Measurements from ENCODE around the gene BCL2L1.

The BCL2L1 gene

DNA sequence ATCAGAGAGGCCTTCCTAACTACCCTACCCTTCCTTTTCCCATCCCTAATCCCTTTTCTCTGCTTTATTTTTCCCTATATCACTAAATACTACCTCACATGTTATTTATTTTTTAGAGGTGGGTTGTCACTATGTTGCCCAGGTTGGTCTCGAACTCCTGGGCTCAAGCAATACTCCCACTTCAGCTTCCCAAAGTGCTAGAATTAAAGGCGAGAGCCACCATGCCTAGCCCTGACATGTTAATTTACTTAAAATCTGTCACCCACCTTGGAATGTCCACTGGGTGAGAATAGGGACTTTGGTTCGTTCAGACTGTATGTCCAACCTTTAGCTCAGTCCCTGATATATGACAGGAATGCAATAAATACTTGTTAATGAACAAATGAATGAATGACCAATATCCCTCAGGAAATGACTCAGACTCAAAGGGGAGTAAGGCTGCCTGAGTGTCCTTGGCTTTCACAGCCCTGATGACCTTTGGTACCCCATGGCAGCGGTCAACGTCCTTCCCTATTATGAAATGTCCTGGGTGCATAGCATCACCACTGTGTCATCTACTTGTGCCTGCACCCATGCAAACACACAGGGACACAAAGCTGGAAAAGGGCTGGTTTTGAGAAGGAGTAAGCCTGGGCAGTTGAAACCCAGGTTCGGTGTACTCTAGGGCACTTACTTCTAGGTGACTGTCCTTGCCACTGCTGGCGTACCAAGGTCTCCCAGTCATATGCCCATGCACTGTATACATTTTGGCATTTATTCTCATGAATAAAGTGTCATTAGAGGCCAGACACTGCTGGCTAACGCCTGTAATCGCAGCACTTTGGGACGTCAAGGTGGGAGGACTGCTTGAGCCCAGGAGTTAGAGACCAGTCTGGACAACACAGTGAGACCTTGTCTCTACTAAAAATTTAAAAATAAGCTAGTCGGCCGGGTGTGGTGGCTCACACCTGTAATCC is 26.5 kb downstream of the BCL2L1 start:
- in situ Hi-C loops (cut with MboI; ENCODE audit: low sequenced_read_pairs): no loop called here

DNA sequence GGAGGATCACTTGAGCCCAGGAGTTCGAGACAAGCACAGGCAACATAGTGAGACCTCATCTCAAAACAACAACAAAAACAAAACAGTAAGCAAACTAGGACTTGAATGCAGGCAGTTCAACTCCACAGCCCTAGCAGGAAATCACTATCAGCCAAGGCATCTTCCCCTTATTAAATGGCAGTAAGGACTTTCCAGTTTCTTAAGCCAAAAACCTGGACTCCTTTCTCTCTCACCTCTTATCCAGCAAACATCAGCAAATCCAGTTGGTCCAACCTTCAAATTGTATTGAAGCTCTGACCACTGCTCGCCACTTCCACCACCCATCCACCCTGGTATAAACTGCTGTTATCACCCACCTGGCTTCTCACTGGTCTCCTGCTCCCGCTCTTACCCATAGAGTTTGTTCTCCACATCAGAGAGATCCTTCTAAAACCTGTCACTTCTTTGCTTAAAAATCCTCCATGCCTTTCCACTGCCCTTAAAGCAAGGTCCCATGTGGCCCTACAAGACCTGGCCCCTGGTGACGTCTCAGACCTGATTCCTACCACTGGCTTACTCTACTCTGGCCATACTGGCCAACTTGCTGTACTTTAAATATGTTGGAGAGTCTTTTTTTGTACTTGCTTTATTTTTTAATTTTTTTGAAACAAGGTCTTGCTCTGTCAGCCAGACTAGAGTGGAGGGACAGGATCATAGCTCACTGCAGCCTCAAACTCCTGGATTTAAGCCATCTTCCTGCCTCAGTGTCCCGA is 27.6 kb downstream of the BCL2L1 start:
- in situ Hi-C loops (cut with MboI; ENCODE audit: low sequenced_read_pairs): no loop called here

GRCh38 chr20:31693987-31694661 is 28.5 kb downstream of the BCL2L1 start:
- in situ Hi-C loops (cut with MboI; ENCODE audit: low sequenced_read_pairs): no loop called here

DNA sequence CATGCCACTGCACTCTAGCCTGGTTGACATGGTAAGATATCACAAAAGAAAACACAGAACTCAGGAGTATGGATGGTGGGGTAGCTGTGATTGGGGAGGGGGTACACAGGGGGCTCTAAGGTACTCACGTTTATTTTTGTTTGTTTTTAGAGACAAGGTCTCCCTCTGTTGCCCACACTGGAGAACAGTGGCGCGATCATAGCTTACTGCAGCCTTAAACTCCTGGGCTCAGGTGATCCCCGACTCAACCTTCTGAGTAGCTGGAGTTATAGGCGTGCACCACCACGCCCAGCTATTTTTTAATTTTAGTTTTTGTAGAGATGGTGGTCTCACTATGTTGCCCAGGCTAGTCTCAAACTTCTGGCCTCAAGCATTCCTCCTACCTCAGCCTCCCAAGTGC is 29.3 kb downstream of the BCL2L1 start:
- in situ Hi-C loops (cut with MboI; ENCODE audit: low sequenced_read_pairs): no loop called here

DNA sequence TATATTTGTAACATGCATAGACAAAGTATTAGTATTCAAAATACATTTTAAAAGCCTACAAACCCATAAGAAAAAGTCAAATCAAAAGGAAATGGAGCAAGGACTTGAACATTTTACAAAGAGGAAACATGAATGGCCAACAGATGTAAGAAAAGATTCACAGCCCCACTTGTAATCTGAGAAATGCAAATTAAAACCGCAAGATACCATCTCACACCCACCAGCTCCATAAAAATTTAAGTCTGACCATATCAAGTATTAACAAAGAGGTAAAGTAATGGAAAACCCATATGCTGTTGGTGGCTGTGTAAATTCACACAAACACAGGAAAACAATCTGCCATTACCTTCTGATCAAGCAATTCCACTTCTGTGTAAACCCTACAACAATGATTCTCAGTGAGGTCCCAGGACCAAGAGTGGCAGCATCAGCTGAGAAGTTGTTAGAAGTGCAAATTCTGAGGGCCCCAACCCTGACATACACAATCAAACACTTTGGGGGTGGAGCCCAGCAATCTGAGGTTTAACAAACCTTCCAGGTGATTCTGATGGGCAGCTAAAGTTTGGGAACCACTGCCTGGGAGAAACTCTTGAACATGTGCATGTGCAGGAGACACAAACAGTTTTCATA is 30.9 kb downstream of the BCL2L1 start:
- in situ Hi-C loops (cut with MboI; ENCODE audit: low sequenced_read_pairs): no loop called here

DNA sequence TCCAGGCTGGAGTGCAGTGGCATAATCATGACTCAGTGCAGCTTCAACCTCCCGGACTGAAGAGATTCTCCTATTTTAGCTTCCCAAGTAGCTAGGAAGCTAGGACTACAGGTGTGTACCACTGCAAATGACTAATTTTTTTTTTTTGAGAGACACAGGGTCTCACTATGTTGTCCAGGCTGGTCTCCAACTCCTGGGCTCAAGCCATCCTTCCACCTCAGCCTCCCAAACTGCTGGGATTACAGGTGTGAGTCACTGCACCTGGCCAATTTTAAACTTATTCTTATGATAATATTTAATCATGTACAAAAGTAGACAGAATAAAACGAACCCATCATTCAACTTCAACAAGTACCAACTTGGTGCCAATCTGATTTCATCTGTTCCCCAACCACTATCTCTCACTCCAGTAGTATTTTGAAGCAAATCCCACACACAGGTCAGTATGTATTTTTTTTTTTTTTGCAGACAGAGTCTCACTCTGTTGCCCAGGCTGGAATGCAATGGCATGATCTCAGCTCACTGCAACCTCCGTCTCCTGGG is 32.5 kb downstream of the BCL2L1 start:
- in situ Hi-C loops (cut with MboI; ENCODE audit: low sequenced_read_pairs): no loop called here

DNA sequence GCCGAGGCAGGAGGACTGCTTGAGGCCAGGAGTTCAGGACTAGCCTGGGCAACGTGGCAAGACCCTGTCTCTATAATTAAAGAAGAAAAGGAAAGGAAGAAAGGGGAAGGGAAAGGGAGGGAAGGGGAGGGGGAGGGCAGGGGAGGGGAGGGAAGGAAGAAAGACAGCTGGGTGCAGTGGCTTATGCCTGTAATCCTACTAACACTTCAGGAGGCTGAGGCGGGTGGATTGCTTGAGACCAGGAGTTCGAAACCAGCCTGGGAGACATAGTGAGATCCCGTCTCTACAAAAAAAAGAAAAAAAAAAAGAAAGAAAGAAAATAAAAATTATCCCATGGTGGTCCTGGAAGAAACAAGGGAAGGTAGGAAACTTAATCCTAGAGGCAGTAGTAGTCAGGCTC is 33.5 kb downstream of the BCL2L1 start:
- in situ Hi-C loops (cut with MboI; ENCODE audit: low sequenced_read_pairs): no loop called here

- in situ Hi-C loops (cut with MboI; ENCODE audit: low sequenced_read_pairs): no loop called here
Observed at GRCh38 chr20:31687777-31688176, 34.9 kb downstream of the BCL2L1 start.

- in situ Hi-C loops (cut with MboI; ENCODE audit: low sequenced_read_pairs): no loop called here
Observed at GRCh38 chr20:31685853-31686643, 36.6 kb downstream of the BCL2L1 start.

GRCh38 chr20:31684153-31685015 is 38.3 kb downstream of the BCL2L1 start:
- in situ Hi-C loops (cut with MboI; ENCODE audit: low sequenced_read_pairs): no loop called here

DNA sequence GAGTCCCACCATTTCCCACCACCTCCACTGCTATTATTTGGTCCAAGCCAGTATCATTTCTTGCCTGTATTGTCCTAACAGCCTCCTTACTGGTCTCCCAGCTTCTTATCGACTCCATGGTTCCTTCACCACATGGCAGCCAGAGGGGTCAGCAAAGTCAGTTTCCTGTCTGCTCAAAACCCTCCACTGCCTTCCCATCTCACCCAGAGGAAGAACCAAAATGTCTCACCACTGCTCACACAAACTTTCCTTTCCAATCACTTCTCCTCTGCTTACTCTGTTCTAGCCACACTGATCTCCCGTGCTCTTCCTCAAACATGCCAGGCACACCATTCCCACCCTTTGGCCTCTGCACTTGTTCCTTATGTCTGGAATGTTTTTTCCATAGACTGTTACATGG is 39.7 kb downstream of the BCL2L1 start:
- in situ Hi-C loops (cut with MboI; ENCODE audit: low sequenced_read_pairs): no loop called here

DNA sequence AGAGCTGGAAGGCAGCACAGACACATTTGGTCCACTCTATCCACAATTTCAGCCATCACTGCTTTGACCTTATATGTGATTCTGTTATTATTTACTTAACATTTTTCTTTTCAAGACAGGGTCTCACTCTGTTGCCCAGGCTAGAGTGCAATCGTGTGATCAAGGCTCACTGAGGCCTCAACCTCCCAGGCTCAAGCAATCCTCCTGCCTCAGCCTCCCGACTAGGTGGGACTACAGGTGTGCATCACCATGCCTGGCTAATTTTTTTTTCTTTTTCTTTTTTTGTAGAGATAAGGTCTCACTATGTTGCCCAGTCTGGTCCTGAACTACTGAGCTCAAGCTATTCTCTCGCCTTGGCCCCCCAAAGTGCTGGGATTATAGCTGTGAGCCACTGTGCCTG is 40.3 kb downstream of the BCL2L1 start:
- in situ Hi-C loops (cut with MboI; ENCODE audit: low sequenced_read_pairs): no loop called here

GRCh38 chr20:31681769-31682168 is 40.9 kb downstream of the BCL2L1 start:
- in situ Hi-C loops (cut with MboI; ENCODE audit: low sequenced_read_pairs): no loop called here

- in situ Hi-C loops (cut with MboI; ENCODE audit: low sequenced_read_pairs): no loop called here
Observed at GRCh38 chr20:31681128-31681727, 41.4 kb downstream of the BCL2L1 start.

- in situ Hi-C loops (cut with MboI; ENCODE audit: low sequenced_read_pairs): no loop called here
Observed at GRCh38 chr20:31680286-31681127, 42.2 kb downstream of the BCL2L1 start.

DNA sequence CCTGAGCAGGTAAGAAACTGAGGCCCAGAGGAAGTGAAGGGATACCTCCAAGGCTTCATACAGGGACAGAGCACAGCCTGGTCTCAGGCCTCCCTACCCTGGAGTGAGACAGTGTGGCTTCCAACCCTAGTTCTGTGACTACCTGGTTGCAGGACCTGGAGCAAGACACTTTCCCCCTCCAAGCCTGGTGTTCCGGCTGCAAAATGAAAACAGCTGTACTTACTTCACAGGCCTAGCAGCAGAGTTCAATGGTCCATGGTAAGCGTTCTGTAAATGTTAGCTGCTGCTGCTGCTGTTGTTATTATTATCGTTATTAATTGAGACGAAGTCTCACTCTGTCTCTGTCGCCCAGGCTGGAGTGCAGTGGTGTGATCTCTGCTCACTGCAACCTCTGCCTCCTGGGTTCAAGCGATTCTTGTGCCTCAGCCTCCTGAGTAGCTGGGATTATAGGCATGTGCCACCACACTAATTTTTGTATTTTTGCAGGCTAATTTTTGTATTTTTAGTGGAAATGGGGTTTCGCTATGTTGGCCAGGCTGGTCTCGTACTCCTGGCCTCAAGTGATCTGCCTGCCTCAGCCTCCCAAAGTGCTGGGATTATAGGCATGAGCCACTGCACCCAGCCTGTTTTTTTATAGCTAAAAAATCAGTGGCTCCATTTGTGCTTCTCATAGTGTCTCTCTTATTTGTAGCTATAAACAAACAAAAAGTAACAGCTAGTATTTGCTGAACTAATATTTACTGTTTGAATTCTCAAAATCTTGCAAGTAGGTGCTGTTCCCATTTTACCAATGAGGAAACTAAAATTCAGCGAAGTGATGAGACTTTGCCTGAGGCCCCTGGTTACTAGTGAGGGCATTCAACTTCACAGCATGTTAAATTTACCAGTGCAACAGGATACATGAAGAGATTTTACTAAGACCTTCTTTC is 43.0 kb downstream of the BCL2L1 start:
- in situ Hi-C loops (cut with MboI; ENCODE audit: low sequenced_read_pairs): no loop called here

Measured in HL-60/S4 treated with phorbol 12-myristate 13-acetate at 8.2 ng/mL for 4 days and 3 days (cell line).